Rectal smooth muscle tissue (tissue), 1 donor: ENCODE results near the gene C17orf67.
A peak's percentile ranks its signal among the peaks of the same experiment; 100 is the strongest.

Source experiments
- H3K27ac ChIP-seq: one replicate; pipeline ENCODE4 v1.7.0; 2013; ENCODE audit warnings: low read depth, low read length, inconsistent platforms
- H3K27me3 ChIP-seq: one replicate; pipeline ENCODE4 v1.7.0; 2013; ENCODE audit warnings: low read length; ENCODE audit not compliant: control insufficient read depth, insufficient read depth
- H3K36me3 ChIP-seq: one replicate; pipeline ENCODE4 v1.7.0; 2013; ENCODE audit warnings: low read length; ENCODE audit not compliant: control insufficient read depth, insufficient read depth
- H3K4me1 ChIP-seq: one replicate; pipeline ENCODE4 v1.7.0; 2013; ENCODE audit warnings: low read length; ENCODE audit not compliant: control insufficient read depth, insufficient read depth
- H3K4me3 ChIP-seq: one replicate; pipeline ENCODE4 v1.7.0; 2013; ENCODE audit warnings: low read length
- H3K9ac ChIP-seq: one replicate; pipeline ENCODE4 v1.7.0; 2013; ENCODE audit warnings: low read length

C17orf67 gene

DNA sequence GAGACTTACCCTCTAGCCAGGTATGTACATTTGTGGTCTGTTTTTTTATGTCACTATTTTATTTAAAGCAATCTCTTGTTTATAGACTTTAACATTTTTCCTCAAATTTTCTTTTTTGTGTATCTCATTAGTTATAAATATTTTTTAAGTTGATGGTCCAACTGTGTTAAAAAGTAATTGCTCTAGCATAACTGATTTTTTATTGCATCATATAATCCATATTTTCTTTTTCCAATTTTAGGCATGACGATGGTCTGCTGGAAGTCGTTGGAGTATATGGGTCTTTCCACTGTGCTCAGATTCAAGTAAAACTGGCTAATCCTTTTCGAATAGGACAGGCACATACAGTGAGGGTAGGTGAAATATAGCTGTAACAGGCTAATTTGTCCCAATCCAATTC is 28.2 kb upstream of the C17orf67 start:
- Histone ChIP-seq H3K4me1 (no peaks in the 10 kb centered on the region), H3K36me3 (no peaks in the 10 kb centered on the region), H3K4me3 (no peak overlapping the region), H3K27me3 (no peaks in the 10 kb centered on the region), H3K9ac (no peak overlapping the region), H3K27ac (no peak overlapping the region)

DNA sequence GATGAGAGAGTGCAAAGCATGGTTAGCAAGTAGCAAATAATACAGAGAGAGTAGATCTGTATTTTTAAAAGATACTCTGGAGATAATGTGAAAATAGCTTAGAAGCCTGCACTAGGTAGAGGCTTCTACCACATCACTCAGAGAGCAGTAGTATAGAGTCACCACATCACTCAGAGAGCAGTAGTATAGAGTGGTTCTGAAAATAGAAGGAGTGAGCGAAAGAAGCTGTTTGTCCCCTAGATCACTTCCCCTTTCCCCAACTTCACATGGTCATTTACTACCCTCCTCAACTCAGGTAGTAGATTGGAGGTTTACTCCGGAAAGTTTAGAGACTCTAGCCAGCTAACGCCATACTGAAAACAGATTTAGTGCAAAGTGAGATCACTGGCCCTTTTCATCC is 17.3 kb upstream of the C17orf67 start:
- no peak overlapping the region for H3K27ac ChIP-seq
- H3K4me1 ChIP-seq, result no peaks in the 10 kb centered on the region
- H3K9ac ChIP-seq, result no peak overlapping the region
- peaks cover 5% of the 10 kb centered on the region for H3K36me3 ChIP-seq
- no peaks in the 10 kb centered on the region for H3K27me3 ChIP-seq
- H3K4me3 ChIP-seq, result no peak overlapping the region

GRCh38 chr17:56850591-56850990 is 16.9 kb upstream of the C17orf67 start:
- Histone ChIP-seq H3K27ac (no peak overlapping the region), H3K27me3 (no peaks in the 10 kb centered on the region), H3K36me3 (peaks cover 5% of the 10 kb centered on the region), H3K4me1 (no peaks in the 10 kb centered on the region), H3K9ac (no peak overlapping the region), H3K4me3 (no peak overlapping the region)

- Histone ChIP-seq H3K36me3 (peaks cover 5% of the 10 kb centered on the region), H3K4me3 (no peak overlapping the region), H3K27ac (no peak overlapping the region), H3K4me1 (no peaks in the 10 kb centered on the region), H3K27me3 (no peaks in the 10 kb centered on the region), H3K9ac (no peak overlapping the region)
Observed at GRCh38 chr17:56849131-56849530, 15.4 kb upstream of the C17orf67 start.

DNA sequence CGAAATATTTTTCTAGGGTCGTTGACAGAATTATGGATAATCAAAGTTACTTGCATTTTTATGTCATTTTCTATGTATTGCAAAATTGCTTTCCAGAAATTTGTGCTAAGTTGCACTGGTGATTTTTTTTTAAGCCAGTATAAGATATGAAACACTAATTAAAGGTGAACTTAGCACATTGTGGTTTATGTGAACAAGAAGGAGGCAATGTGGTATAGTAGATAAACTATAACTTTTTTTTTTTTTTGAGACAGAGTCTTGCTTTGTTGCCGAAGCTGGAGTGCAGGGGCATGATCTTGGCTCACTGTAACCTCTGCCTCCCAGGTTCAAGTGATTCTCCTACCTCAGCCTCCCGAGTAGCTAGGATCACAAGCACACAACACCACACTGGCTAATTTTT is 13.4 kb upstream of the C17orf67 start:
- no peaks in the 10 kb centered on the region for H3K27me3 ChIP-seq
- no peak overlapping the region for H3K9ac ChIP-seq

DNA sequence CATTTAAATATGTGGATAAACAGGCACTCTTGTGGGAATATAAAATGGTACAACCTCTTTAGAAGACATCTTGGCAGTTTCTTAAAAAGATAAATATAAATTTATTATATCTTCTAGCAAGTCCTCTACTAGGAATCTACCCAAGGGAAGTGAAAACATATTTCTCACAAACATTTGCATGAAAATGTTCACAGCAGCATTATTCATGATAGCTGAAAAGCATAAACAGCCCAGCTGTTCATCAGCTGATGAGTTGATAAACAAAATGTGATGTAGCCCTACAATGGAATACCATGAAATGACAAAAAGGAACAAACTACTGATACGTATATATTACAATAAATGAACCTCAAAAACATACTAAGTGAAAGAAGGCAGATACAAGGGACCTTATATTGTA is 12.2 kb upstream of the C17orf67 start:
- no peak overlapping the region for H3K27ac ChIP-seq
- no peak overlapping the region for H3K4me3 ChIP-seq
- no peaks in the 10 kb centered on the region for H3K4me1 ChIP-seq
- H3K27me3 ChIP-seq, result no peaks in the 10 kb centered on the region
- no peak overlapping the region for H3K9ac ChIP-seq
- H3K36me3 ChIP-seq, result peaks cover 5% of the 10 kb centered on the region

More for the DNA sequence above, 13.4 kb upstream of the C17orf67 start:
- H3K4me1 ChIP-seq, result no peaks in the 10 kb centered on the region
- peaks cover 5% of the 10 kb centered on the region for H3K36me3 ChIP-seq
- no peak overlapping the region for H3K4me3 ChIP-seq
- no peak overlapping the region for H3K27ac ChIP-seq

DNA sequence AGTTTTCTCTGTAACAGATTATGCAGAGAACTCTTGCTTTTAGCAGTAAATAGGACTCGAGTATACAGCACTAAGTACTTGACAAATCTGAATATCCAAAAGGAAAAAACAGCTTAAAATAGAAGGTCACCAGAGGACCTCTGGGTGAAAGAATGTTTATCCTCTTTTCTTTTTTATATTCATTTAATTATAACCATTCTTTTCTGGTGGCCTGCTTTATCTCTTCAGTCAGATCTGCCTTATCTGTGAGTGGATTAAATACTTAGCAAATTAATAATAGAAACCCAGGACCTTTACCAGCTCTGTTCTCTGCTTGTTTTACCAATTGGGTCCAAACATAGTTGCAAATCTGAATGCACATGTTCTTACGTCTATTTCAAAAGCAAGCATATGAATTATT is 8.9 kb upstream of the C17orf67 start:
- no peak overlapping the region for H3K4me3 ChIP-seq
- no peak overlapping the region for H3K9ac ChIP-seq
- H3K36me3 ChIP-seq, result peaks cover 1% of the 10 kb centered on the region
- no peaks in the 10 kb centered on the region for H3K27me3 ChIP-seq
- peaks cover 2% of the 10 kb centered on the region for H3K4me1 ChIP-seq
- H3K27ac ChIP-seq, result no peak overlapping the region

DNA sequence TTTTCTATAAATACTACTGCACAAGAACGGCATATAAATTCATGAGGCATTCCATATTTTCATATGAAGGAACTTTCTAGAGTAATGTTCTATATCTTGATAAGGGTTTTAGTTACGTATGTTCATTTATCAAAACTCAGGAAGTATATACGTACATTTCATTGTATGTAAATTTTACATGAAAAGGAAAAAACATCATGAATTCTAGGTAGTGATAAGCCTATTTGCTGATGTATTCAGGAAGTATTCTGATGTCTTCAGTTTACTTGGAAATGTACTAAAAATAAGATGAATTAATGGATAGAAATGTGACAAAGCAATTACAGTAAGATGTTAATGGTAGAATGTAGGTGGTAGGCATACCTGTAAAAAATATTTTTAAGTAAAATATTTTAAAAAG is 5.0 kb upstream of the C17orf67 start:
- no peak overlapping the region for H3K27ac ChIP-seq
- peaks cover 4% of the 10 kb centered on the region for H3K4me1 ChIP-seq

DNA sequence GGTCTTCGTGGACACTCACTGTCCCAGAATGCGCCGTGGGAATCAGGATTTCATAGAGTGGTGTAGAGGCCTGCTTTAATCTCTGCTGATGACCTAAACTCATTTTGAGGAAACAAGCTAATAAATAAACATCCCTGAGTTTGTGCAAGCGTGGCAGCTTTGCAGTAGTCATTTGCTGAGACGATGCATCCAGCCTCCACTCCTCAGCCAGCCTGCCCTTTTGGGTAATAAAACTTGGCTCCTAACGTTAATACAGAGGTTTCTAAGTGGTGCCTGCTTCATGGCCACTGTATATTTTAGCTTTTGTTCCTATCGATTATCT is 1.5 kb upstream of the C17orf67 start:
- no peak overlapping the region for H3K9ac ChIP-seq
- H3K4me1 ChIP-seq, result peaks cover 10% of the 10 kb centered on the region
- H3K27ac ChIP-seq, result no peak overlapping the region

More for the DNA sequence above, 5.0 kb upstream of the C17orf67 start:
- no peak overlapping the region for H3K9ac ChIP-seq
- no peak overlapping the region for H3K4me3 ChIP-seq
- no peaks in the 10 kb centered on the region for H3K27me3 ChIP-seq
- H3K36me3 ChIP-seq, result no peaks in the 10 kb centered on the region

DNA sequence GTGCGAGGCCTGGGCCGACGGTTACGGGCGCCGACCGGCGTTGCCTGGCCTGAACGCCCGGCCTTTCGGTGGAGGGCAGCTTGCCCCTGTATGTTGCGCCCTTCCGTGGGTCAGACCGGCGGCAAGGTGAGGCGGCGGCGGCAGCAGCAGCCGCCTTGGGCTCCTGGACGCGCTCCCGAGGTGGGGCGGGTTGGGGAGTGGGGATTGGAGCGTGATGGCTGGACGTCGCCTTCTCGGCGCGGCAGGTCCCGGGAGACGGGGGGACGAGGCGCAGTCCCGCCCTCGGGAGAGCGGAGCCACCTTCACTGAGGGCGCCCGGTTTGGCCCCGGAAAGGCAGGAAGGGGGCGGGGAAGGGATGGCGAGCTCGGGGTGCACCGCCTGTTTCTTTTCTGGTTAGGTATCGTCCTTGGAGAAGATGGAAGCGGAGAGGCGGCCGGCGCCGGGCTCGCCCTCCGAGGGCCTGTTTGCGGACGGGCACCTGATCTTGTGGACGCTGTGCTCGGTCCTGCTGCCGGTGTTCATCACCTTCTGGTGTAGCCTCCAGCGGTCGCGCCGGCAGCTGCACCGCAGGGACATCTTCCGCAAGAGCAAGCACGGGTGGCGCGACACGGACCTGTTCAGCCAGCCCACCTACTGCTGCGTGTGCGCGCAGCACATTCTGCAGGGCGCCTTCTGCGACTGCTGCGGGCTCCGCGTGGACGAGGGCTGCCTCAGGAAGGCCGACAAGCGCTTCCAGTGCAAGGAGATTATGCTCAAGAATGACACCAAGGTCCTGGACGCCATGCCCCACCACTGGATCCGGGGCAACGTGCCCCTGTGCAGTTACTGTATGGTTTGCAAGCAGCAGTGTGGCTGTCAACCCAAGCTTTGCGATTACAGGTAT is 902 bp upstream of the C17orf67 start:
- H3K4me1 ChIP-seq, result peaks cover 10% of the 10 kb centered on the region
- H3K4me3 ChIP-seq, result peak overlapping the region; percentile 70
- peak overlapping the region; percentile 6 for H3K9ac ChIP-seq
- no peaks in the 10 kb centered on the region for H3K27me3 ChIP-seq
- H3K27ac ChIP-seq, result peak overlapping the region; percentile 77
- H3K36me3 ChIP-seq, result no peaks in the 10 kb centered on the region

More for the DNA sequence above, 1.5 kb upstream of the C17orf67 start:
- Histone ChIP-seq H3K4me3 (peak overlapping the region; percentile 70), H3K36me3 (no peaks in the 10 kb centered on the region), H3K27me3 (no peaks in the 10 kb centered on the region)

DNA sequence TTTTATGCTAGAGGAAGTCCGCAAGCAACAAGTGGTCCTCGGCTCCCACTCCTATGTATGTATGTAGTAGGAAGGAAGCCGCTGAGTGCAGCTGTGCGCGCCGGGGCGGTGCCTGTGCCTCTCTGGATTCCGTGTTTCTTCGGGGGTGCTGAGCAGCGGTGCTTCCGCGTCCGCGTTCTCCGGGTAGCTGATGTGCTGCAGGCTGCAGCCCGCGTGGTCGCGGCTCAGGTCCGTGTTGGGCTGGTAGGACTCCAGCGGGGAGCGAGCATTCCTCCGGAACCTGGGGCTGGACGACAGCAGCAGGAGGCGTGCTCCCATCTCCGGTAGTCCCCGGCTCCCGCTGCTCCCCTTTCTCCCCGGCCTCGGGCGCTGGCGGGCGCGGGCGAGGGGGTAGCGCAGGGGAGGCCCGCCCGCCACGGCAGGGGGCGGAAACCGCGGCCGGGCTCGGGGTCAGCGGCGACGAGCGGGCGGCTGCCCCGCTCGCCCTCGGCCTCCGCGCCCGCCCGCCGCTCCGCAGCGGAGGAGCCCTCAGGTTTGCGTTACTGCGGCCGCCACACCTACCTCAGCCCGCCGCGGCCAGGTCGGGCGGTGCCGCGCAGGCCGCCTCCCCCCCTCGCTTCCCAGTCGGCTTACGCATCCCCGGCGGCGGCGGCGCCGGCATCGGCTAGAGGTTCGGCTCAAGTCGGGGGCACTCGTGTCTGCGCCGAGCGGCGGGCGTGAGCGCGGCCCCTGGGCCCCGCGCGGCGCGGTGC is 487 bp downstream of the C17orf67 start:
- H3K27me3 ChIP-seq, result no peaks in the 10 kb centered on the region
- no peaks in the 10 kb centered on the region for H3K36me3 ChIP-seq
- H3K27ac ChIP-seq, result peak overlapping the region; percentile 48
- H3K4me3 ChIP-seq, result peak overlapping the region; percentile 91
- H3K4me1 ChIP-seq, result peaks cover 10% of the 10 kb centered on the region
- peak overlapping the region; percentile 64 for H3K9ac ChIP-seq

DNA sequence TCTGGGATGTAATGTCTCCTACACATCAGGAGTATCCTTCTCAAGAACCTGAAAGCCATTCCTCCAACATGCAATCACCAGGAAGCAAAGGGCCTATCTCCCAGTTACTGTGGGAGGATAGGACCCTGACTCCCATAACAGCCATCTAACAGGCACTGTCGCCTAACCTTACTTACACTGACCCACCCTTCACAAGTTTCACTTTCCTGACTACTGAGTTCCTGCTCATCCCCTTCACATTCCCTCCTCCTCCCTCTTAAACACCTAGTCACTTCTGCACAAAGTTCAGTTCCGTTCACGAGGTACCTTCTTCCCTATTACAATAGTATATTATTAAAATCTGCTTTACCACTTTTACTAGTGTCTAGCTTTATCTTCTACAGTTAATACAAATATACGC is 1.3 kb downstream of the C17orf67 start:
- H3K36me3 ChIP-seq, result no peaks in the 10 kb centered on the region
- H3K27ac ChIP-seq, result no peak overlapping the region
- H3K4me1 ChIP-seq, result peaks cover 8% of the 10 kb centered on the region
- no peak overlapping the region for H3K9ac ChIP-seq
- H3K4me3 ChIP-seq, result peak overlapping the region; percentile 91
- no peaks in the 10 kb centered on the region for H3K27me3 ChIP-seq
